Testis (tissue), 2 donors: ENCODE data around the gene SAT1.

Experiments
- POLR2A ChIP-seq: fragments of 450-650 bp; IDR thresholded peaks from one replicate; pipeline ENCODE4 v1.6.1; 2017; ENCODE audit warnings: antibody characterized with exemption, mild to moderate bottlenecking, moderate library complexity
- TF ChIP-seq, protein P1 (sequence below), 3 experiments: fragments of 450-650 bp in 2 of 3; fragments of 200-600 bp in 1 of 3; sonication (generic) in 1 of 3; IDR thresholded peaks; one replicate each; pipeline ENCODE4 v1.5.1; 2016 to 2019; ENCODE audit warnings: antibody characterized with exemption in 3 of 3, mild to moderate bottlenecking in 2 of 3, moderate library complexity in 1 of 3

DNA sequence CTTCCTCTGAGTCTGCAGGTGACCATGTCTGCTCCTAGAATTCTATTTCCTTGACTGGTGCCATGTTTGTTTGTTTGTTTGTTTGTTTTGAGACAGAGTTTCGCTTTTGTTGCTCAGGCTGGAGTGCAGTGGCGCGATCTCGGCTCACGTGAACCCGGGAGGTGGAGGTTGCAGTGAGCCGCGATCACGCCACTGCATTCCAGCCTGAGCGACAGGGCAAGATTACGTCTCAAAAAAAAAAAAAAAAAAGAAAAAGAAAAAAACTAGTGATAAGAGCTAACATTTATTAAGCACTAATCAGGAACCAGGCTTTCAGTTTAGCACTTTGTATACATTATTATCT, 7.2 kb downstream of the SAT1 start:
- TF ChIP-seq, protein P1, sequence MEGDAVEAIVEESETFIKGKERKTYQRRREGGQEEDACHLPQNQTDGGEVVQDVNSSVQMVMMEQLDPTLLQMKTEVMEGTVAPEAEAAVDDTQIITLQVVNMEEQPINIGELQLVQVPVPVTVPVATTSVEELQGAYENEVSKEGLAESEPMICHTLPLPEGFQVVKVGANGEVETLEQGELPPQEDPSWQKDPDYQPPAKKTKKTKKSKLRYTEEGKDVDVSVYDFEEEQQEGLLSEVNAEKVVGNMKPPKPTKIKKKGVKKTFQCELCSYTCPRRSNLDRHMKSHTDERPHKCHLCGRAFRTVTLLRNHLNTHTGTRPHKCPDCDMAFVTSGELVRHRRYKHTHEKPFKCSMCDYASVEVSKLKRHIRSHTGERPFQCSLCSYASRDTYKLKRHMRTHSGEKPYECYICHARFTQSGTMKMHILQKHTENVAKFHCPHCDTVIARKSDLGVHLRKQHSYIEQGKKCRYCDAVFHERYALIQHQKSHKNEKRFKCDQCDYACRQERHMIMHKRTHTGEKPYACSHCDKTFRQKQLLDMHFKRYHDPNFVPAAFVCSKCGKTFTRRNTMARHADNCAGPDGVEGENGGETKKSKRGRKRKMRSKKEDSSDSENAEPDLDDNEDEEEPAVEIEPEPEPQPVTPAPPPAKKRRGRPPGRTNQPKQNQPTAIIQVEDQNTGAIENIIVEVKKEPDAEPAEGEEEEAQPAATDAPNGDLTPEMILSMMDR (IDR thresholded peaks at IDR 0.05) = no peak
- no peak for TF ChIP-seq POLR2A
